Lower leg skin (tissue), 3 donors: ENCODE results near the gene MS4A3.

Source experiments
- POLR2A ChIP-seq, 2 donors: fragments of 450-650 bp; IDR thresholded peaks; one replicate each; pipeline ENCODE4 v1.6.1; 2016 to 2017; ENCODE audit warnings: antibody characterized with exemption in 2 of 2, mild to moderate bottlenecking in 1 of 2, moderate library complexity in 1 of 2
- TF ChIP-seq, protein P1 (sequence below), 3 donors: fragments of 450-650 bp; IDR thresholded peaks; one replicate each; pipeline ENCODE4 v1.5.1; 2016; ENCODE audit warnings: antibody characterized with exemption in 3 of 3, mild to moderate bottlenecking in 3 of 3, moderate library complexity in 2 of 3

DNA sequence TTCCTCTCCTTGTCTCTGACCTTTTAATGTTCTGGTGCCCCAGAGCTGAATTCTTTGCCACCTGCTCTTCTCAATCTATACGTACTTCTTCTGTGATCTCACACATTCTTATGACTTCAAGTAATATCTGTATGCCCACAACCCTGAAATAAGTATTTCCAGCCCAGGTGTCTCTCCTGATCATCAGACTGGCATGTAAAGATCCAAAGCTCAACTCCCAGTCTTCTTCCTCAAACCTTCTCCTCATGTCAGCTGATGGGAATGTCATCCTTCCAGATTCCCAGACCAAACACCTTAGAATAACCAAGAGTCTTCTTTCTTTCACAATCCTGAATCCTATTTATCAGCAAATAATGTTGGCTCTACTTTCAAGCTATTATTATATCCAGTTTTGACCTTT is 9.3 kb downstream of the MS4A3 start:
- TF ChIP-seq, protein P1, sequence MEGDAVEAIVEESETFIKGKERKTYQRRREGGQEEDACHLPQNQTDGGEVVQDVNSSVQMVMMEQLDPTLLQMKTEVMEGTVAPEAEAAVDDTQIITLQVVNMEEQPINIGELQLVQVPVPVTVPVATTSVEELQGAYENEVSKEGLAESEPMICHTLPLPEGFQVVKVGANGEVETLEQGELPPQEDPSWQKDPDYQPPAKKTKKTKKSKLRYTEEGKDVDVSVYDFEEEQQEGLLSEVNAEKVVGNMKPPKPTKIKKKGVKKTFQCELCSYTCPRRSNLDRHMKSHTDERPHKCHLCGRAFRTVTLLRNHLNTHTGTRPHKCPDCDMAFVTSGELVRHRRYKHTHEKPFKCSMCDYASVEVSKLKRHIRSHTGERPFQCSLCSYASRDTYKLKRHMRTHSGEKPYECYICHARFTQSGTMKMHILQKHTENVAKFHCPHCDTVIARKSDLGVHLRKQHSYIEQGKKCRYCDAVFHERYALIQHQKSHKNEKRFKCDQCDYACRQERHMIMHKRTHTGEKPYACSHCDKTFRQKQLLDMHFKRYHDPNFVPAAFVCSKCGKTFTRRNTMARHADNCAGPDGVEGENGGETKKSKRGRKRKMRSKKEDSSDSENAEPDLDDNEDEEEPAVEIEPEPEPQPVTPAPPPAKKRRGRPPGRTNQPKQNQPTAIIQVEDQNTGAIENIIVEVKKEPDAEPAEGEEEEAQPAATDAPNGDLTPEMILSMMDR (IDR thresholded peaks at IDR 0.05), result no peak
- TF ChIP-seq POLR2A (IDR thresholded peaks at IDR 0.05), result no peak
